HUES64 (cell line): ENCODE measurements around the gene APOC1.
A peak's percentile ranks its signal among the peaks of the same experiment; 100 is the strongest.

ENCODE experiments used
- H3K27ac ChIP-seq: 2 replicates; pipeline ENCODE4 v1.7.0; 2013; ENCODE audit warnings: low read depth, low read length, inconsistent platforms
- H3K27me3 ChIP-seq: 2 replicates; pipeline ENCODE4 v1.6.1; 2013; ENCODE audit warnings: mild to moderate bottlenecking, low read length; ENCODE audit not compliant: insufficient read depth
- H3K36me3 ChIP-seq: 2 replicates; pipeline ENCODE4 v1.6.1; 2013; ENCODE audit warnings: mild to moderate bottlenecking, low read length; ENCODE audit not compliant: insufficient read depth
- H3K4me1 ChIP-seq: 2 replicates; pipeline ENCODE4 v1.6.1; 2013; ENCODE audit warnings: mild to moderate bottlenecking, low read length, moderate library complexity; ENCODE audit not compliant: insufficient read depth
- H3K4me3 ChIP-seq: 2 replicates; pipeline ENCODE4 v1.5.1; 2013; ENCODE audit warnings: mild to moderate bottlenecking, low read length, moderate library complexity
- H3K9ac ChIP-seq: 2 replicates; pipeline ENCODE4 v1.6.1; 2013; ENCODE audit warnings: mild to moderate bottlenecking, low read depth, low read length
- H3K9me3 ChIP-seq: 2 replicates; pipeline ENCODE4 v1.6.1; 2013; ENCODE audit warnings: low read depth, low read length; ENCODE audit not compliant: insufficient read depth
- WGBS: fragments of 150-250, 120-280 bp; methylation state at CpG from one replicate; pipeline ENCODE4 v1.1.7; 2013; ENCODE audit warnings: missing lambda C conversion rate; 5-methylcytosine and 5-hydroxymethylcytosine counted together

The APOC1 gene

GRCh38 chr19:44948763-44949374, 34.5 kb downstream of the APOC1 start:
- H3K27ac ChIP-seq = no peak overlapping the region
- H3K9ac ChIP-seq = no peak overlapping the region
- no peak overlapping the region for H3K4me3 ChIP-seq
- WGBS = 91% methylated on average over 4 of the region's 5 CpGs
- H3K4me1 ChIP-seq = no peaks in the 10 kb centered on the region
- H3K27me3 ChIP-seq = no peaks in the 10 kb centered on the region
- H3K36me3 ChIP-seq = peaks cover 7% of the 10 kb centered on the region
- H3K9me3 ChIP-seq = no peaks in the 10 kb centered on the region

GRCh38 chr19:44949550-44949949, 35.1 kb downstream of the APOC1 start:
- WGBS = 79% methylated on average over 9 of the region's 9 CpGs
- H3K9me3 ChIP-seq = no peaks in the 10 kb centered on the region
- H3K27me3 ChIP-seq = no peaks in the 10 kb centered on the region
- peaks cover 7% of the 10 kb centered on the region for H3K36me3 ChIP-seq
- H3K4me3 ChIP-seq = no peak overlapping the region
- H3K27ac ChIP-seq = no peak overlapping the region
- no peaks in the 10 kb centered on the region for H3K4me1 ChIP-seq
- H3K9ac ChIP-seq = no peak overlapping the region

GRCh38 chr19:44951179-44952159, 37.1 kb downstream of the APOC1 start:
- no peak overlapping the region for H3K4me3 ChIP-seq
- H3K4me1 ChIP-seq = peaks cover 6% of the 10 kb centered on the region; the same call in 1 of the 2 replicates
- H3K27me3 ChIP-seq = no peaks in the 10 kb centered on the region
- peaks cover 7% of the 10 kb centered on the region for H3K36me3 ChIP-seq
- no peak overlapping the region for H3K27ac ChIP-seq
- H3K9ac ChIP-seq = no peak overlapping the region
- WGBS = 61% methylated on average over 13 of the region's 13 CpGs
- H3K9me3 ChIP-seq = no peaks in the 10 kb centered on the region

GRCh38 chr19:44954278-44954648, 39.9 kb downstream of the APOC1 start:
- WGBS = 59% methylated on average over 13 of the region's 13 CpGs

GRCh38 chr19:44954649-44955504, 40.5 kb downstream of the APOC1 start, which contains the start of gene CLPTM1:
TSS of gene CLPTM1 (plus strand) at chr19:44955380. CDS start at chr19:44955396, 16 bp downstream.
- peak within 1 kb of the TSS; percentile 97 for H3K9ac ChIP-seq
- peak within 1 kb of the TSS; percentile 97 for H3K4me3 ChIP-seq
- no peaks in the 10 kb centered on the region for H3K27me3 ChIP-seq
- H3K9me3 ChIP-seq = no peaks in the 10 kb centered on the region
- peaks cover 7% of the 10 kb centered on the region; the same call in 1 of the 2 replicates for H3K4me1 ChIP-seq
- H3K36me3 ChIP-seq = peaks cover 6% of the 10 kb centered on the region
- WGBS = under 1% methylated on average over 65 of the region's 65 CpGs
- peak within 1 kb of the TSS; percentile 99 for H3K27ac ChIP-seq

More at GRCh38 chr19:44954278-44954648, 39.9 kb downstream of the APOC1 start:
- Histone ChIP-seq H3K4me3 (peak overlapping the region; percentile 97), H3K4me1 (peaks cover 7% of the 10 kb centered on the region; the same call in 1 of the 2 replicates), H3K9ac (peak overlapping the region; percentile 97), H3K9me3 (no peaks in the 10 kb centered on the region), H3K27ac (peak overlapping the region; percentile 99), H3K27me3 (no peaks in the 10 kb centered on the region), H3K36me3 (peaks cover 7% of the 10 kb centered on the region)

GRCh38 chr19:44955505-44956439, 41.4 kb downstream of the APOC1 start:
- H3K36me3 ChIP-seq = peaks cover 6% of the 10 kb centered on the region; the same call in 1 of the 2 replicates
- H3K4me3 ChIP-seq = peak overlapping the region; percentile 97
- no peaks in the 10 kb centered on the region for H3K27me3 ChIP-seq
- H3K27ac ChIP-seq = peak overlapping the region; percentile 70
- peak overlapping the region; percentile 95 for H3K9ac ChIP-seq
- H3K4me1 ChIP-seq = peaks cover 7% of the 10 kb centered on the region; the same call in 1 of the 2 replicates
- H3K9me3 ChIP-seq = no peaks in the 10 kb centered on the region
- 5% methylated on average over 40 of the region's 40 CpGs for WGBS

GRCh38 chr19:44957526-44957925, 43.1 kb downstream of the APOC1 start:
- Histone ChIP-seq H3K9ac (peak overlapping the region; percentile 34; the same call in 1 of the 2 replicates), H3K36me3 (peaks cover 19% of the 10 kb centered on the region), H3K27ac (no peak overlapping the region), H3K9me3 (no peaks in the 10 kb centered on the region), H3K27me3 (no peaks in the 10 kb centered on the region), H3K4me1 (peaks cover 7% of the 10 kb centered on the region; the same call in 1 of the 2 replicates), H3K4me3 (no peak overlapping the region)
- 97% methylated on average over 7 of the region's 7 CpGs for WGBS

GRCh38 chr19:44958090-44958489, 43.7 kb downstream of the APOC1 start:
- 86% methylated on average over 9 of the region's 9 CpGs for WGBS
- H3K27me3 ChIP-seq = no peaks in the 10 kb centered on the region
- H3K9ac ChIP-seq = no peak overlapping the region; the same call in 1 of the 2 replicates
- peaks cover 7% of the 10 kb centered on the region; the same call in 1 of the 2 replicates for H3K4me1 ChIP-seq
- H3K27ac ChIP-seq = no peak overlapping the region
- no peak overlapping the region for H3K4me3 ChIP-seq
- H3K9me3 ChIP-seq = no peaks in the 10 kb centered on the region
- peaks cover 19% of the 10 kb centered on the region for H3K36me3 ChIP-seq

GRCh38 chr19:44959691-44960090, 45.3 kb downstream of the APOC1 start:
- Histone ChIP-seq H3K36me3 (peaks cover 25% of the 10 kb centered on the region), H3K27me3 (no peaks in the 10 kb centered on the region), H3K4me1 (peaks cover 7% of the 10 kb centered on the region; the same call in 1 of the 2 replicates), H3K9me3 (no peaks in the 10 kb centered on the region), H3K27ac (no peak overlapping the region), H3K9ac (no peak overlapping the region), H3K4me3 (no peak overlapping the region)
- 87% methylated on average over 5 of the region's 5 CpGs for WGBS
